ENCODE data around the gene GPR148. TPM values are rescaled to one million over a fixed set of nuclear protein-coding genes. Genes with fewer than 3 reads are reported as not detected.

Gene GPR148
- total and polyA plus RNA-seq, 2 of the 4 experiments (the other 2 are of a cell fraction) = not detected

GRCh38 chr2:130766037-130766436 is 37.2 kb downstream of the GPR148 start:
- Histone ChIP-seq H2BK120ac (ENCODE audit: low read depth, low read length) (no peak overlapping the region), H4K8ac (ENCODE audit: low read depth in 2 of 2, low read length in 2 of 2) (no peak overlapping the region), H3K27ac (ENCODE audit: insufficient read depth, low read length) (no peak overlapping the region), H3K18ac (ENCODE audit: low read depth, low read length) (no peak overlapping the region), H3K56ac (ENCODE audit: extremely low read depth, insufficient read depth, low read length) (no peak overlapping the region), H3K4ac (ENCODE audit: low read depth, low read length) (no peak overlapping the region), H3K79me1 (ENCODE audit: low read depth in 1 of 2, low read length in 2 of 2) (no peaks in the 10 kb centered on the region), H3K4me3 (ENCODE audit: insufficient read depth, low read depth, low read length) (no peak overlapping the region), H2AFZ (replicated peaks; ENCODE audit: low read length, poor library complexity) (no peak overlapping the region), H3K9me3 (ENCODE audit: control insufficient read depth, insufficient read depth, low read length) (no peaks in the 10 kb centered on the region; the same call in 1 of the 2 replicates), H3K9me1 (ENCODE audit: insufficient read depth, low read length) (no peaks in the 10 kb centered on the region), H3K27me3 (ENCODE audit: control insufficient read depth, insufficient read depth, low read length) (no peaks in the 10 kb centered on the region), H3K4me2 (ENCODE audit: low read depth, low read length) (no peak overlapping the region), H4K20me1 (ENCODE audit: insufficient read depth, low read length) (no peaks in the 10 kb centered on the region), H3K23ac (ENCODE audit: low read depth, low read length) (no peak overlapping the region), H3K4me1 (ENCODE audit: control insufficient read depth, insufficient read depth, low read length) (no peaks in the 10 kb centered on the region), H3K9ac (ENCODE audit: low read depth, low read length) (no peak overlapping the region), H2BK5ac (ENCODE audit: low read depth, low read length, poor library complexity, severe bottlenecking) (no peak overlapping the region), H4K5ac (ENCODE audit: low read depth, low read length) (no peak overlapping the region), H2BK15ac (ENCODE audit: low read depth, low read length) (no peak overlapping the region), H2AK5ac (ENCODE audit: low read depth, low read length) (no peak overlapping the region), H4K91ac (ENCODE audit: insufficient read depth, low read depth, low read length) (no peak overlapping the region), H2BK20ac (ENCODE audit: low read depth, low read length) (no peak overlapping the region), H3K14ac (replicated peaks; ENCODE audit: low read depth, low read length) (no peak overlapping the region), H2AK9ac (replicated peaks; ENCODE audit: low read depth, low read length, poor library complexity) (no peak overlapping the region), H3K36me3 (ENCODE audit: control insufficient read depth, insufficient read depth, low read length) (no peaks in the 10 kb centered on the region)
- ATAC-seq (ENCODE audit: low read depth) (no peak), DNase-seq (no peak)
- intact Hi-C loops (cut with micrococcal nuclease) (no loop called here), in situ Hi-C loops (cut with MboI; ENCODE audit: low sequenced_read_pairs) (no loop called here), dilution Hi-C loops (cut with HindIII; ENCODE audit: low sequenced_read_pairs, unreplicated experiment) (no loop called here)
- no TSS peak for BruUV-seq (replicated peaks)
- no peak for TF ChIP-seq ELK1 (IDR thresholded peaks at IDR 0.05; ENCODE audit: borderline replicate concordance, low read depth, low read length)
- TF ChIP-seq RAD21 (IDR thresholded peaks at IDR 0.05; ENCODE audit: low read length) = no peak
- no peak for TF ChIP-seq RCOR1 (IDR thresholded peaks at IDR 0.05; ENCODE audit: insufficient replicate concordance, low read length)
- no peak for TF ChIP-seq NFE2L2 (IDR thresholded peaks at IDR 0.05; ENCODE audit: low read depth, low read length)
- no peak for TF ChIP-seq MXI1 (IDR thresholded peaks at IDR 0.05; ENCODE audit: borderline replicate concordance, low read depth, low read length)
- no peak for TF ChIP-seq USF2 (IDR thresholded peaks at IDR 0.05; ENCODE audit: low read depth, low read length)
- no peak for TF ChIP-seq CTCF (conservative IDR thresholded peaks at IDR 0.05; ENCODE audit: low read depth, low read length)
- no peak for TF ChIP-seq SMC3 (IDR thresholded peaks at IDR 0.05; ENCODE audit: low read depth, low read length)
- no peak for TF ChIP-seq CEBPB (IDR thresholded peaks at IDR 0.05; ENCODE audit: low read depth, low read length)
- no peak for TF ChIP-seq BHLHE40 (IDR thresholded peaks at IDR 0.05; ENCODE audit: low read depth, low read length)
- no peak for TF ChIP-seq POLR2A (IDR thresholded peaks at IDR 0.05; ENCODE audit: low read depth, low read length)
- no peak for TF ChIP-seq MAFK (IDR thresholded peaks at IDR 0.05; ENCODE audit: low read depth, low read length)
- no peak for TF ChIP-seq CHD1 (IDR thresholded peaks at IDR 0.05; ENCODE audit: low read depth, low read length)
- TF ChIP-seq FOS (IDR thresholded peaks at IDR 0.05; ENCODE audit: low read depth, low read length) = no peak
- TF ChIP-seq MAZ (IDR thresholded peaks at IDR 0.05; ENCODE audit: borderline replicate concordance, low read depth, low read length) = no peak
- no peak for TF ChIP-seq RFX5 (IDR thresholded peaks at IDR 0.05; ENCODE audit: low read depth, low read length)
- ChIA-PET POLR2A (ENCODE audit: unreplicated experiment) (no interaction called here), CTCF (no interaction called here)
- no CpG with 5 or more reads among the region's 7 CpGs for WGBS, 2 experiments (ENCODE audit: extremely low coverage in 2 of 2, insufficient read length in 1 of 2)

All from IMR-90 (cell line).